Upper lobe of right lung (tissue), 1 donor: ENCODE data around the gene PCSK5. TPM values are rescaled to one million over a fixed set of nuclear protein-coding genes. Genes with fewer than 3 reads are reported as not detected.
A peak's percentile ranks its signal among the peaks of the same experiment; 100 is the strongest.

ENCODE experiments used
- ATAC-seq: fragments of 200-7000 bp; cut with Tn5 transposase; one replicate; pipeline ENCODE4 v1.9.1; 2020; ENCODE audit warnings: mild to moderate bottlenecking, moderate library complexity
- DNase-seq: peaks from one replicate; pipeline ENCODE4 v3.0.0-alpha.2; 2020
- H3K27ac ChIP-seq: fragments of 200-600 bp; one replicate; pipeline ENCODE4 v1.8.0; 2022
- H3K27me3 ChIP-seq: fragments of 200-600 bp; one replicate; pipeline ENCODE4 v1.8.0; 2022; ENCODE audit warnings: mild to moderate bottlenecking
- H3K36me3 ChIP-seq: fragments of 200-600 bp; one replicate; pipeline ENCODE4 v1.8.0; 2022
- H3K4me1 ChIP-seq: fragments of 200-600 bp; one replicate; pipeline ENCODE4 v1.8.0; 2022
- H3K4me3 ChIP-seq: fragments of 200-600 bp; one replicate; pipeline ENCODE4 v1.8.0; 2022; ENCODE audit warnings: mild to moderate bottlenecking
- H3K9me3 ChIP-seq: fragments of 200-600 bp; one replicate; pipeline ENCODE4 v1.8.0; 2022
- intact Hi-C: fragments of 100-400 bp; cut with DNase I; formaldehyde crosslinking; loops from one replicate; pipeline ENCODE4 v1.11.0; 2022
- total RNA-seq: library from RNA; stranded (reverse); fragmentation: NEBNext Ultra II Directional; extraction: Animal tissue kit (Norgen Biotek cat#: 25700); gene quantifications from one replicate; pipeline ENCODE4 v1.2.1, GENCODE V29; 2021
- TF ChIP-seq, protein P1 (sequence below): fragments of 200-600 bp; IDR thresholded peaks from one replicate; pipeline ENCODE4 v1.8.0; 2022; ENCODE audit warnings: antibody characterized with exemption
- donor health status: DM: no; HTN: yes; CAD: no; lungs with severe emphysema.

The PCSK5 gene
- total RNA-seq, 1 donor from 2014 or later, result 18.1 TPM

- no peak for ATAC-seq
- TF ChIP-seq, protein P1, sequence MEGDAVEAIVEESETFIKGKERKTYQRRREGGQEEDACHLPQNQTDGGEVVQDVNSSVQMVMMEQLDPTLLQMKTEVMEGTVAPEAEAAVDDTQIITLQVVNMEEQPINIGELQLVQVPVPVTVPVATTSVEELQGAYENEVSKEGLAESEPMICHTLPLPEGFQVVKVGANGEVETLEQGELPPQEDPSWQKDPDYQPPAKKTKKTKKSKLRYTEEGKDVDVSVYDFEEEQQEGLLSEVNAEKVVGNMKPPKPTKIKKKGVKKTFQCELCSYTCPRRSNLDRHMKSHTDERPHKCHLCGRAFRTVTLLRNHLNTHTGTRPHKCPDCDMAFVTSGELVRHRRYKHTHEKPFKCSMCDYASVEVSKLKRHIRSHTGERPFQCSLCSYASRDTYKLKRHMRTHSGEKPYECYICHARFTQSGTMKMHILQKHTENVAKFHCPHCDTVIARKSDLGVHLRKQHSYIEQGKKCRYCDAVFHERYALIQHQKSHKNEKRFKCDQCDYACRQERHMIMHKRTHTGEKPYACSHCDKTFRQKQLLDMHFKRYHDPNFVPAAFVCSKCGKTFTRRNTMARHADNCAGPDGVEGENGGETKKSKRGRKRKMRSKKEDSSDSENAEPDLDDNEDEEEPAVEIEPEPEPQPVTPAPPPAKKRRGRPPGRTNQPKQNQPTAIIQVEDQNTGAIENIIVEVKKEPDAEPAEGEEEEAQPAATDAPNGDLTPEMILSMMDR, result no peak
Observed at GRCh38 chr9:76177931-76178330, 287.5 kb downstream of the PCSK5 start.

GRCh38 chr9:76180541-76180940 lies 290.1 kb downstream of the PCSK5 start:
- no peak overlapping the region for H3K27ac ChIP-seq
- TF ChIP-seq, protein P1, result no peak
- H3K36me3 ChIP-seq, result peaks cover 7% of the 10 kb centered on the region
- intact Hi-C loops, result no loop called here
- H3K9me3 ChIP-seq, result no peaks in the 10 kb centered on the region
- no peak overlapping the region for H3K4me3 ChIP-seq
- H3K4me1 ChIP-seq, result peaks cover 5% of the 10 kb centered on the region
- peak; percentile 63 for ATAC-seq
- DNase-seq, result no peak
- H3K27me3 ChIP-seq, result no peaks in the 10 kb centered on the region

More at GRCh38 chr9:76177931-76178330, 287.5 kb downstream of the PCSK5 start:
- intact Hi-C loops, result no loop called here
- Histone ChIP-seq H3K4me1 (peaks cover 5% of the 10 kb centered on the region), H3K9me3 (no peaks in the 10 kb centered on the region), H3K27me3 (no peaks in the 10 kb centered on the region), H3K36me3 (peaks cover 7% of the 10 kb centered on the region), H3K4me3 (no peak overlapping the region), H3K27ac (no peak overlapping the region)
- DNase-seq, result no peak

DNA sequence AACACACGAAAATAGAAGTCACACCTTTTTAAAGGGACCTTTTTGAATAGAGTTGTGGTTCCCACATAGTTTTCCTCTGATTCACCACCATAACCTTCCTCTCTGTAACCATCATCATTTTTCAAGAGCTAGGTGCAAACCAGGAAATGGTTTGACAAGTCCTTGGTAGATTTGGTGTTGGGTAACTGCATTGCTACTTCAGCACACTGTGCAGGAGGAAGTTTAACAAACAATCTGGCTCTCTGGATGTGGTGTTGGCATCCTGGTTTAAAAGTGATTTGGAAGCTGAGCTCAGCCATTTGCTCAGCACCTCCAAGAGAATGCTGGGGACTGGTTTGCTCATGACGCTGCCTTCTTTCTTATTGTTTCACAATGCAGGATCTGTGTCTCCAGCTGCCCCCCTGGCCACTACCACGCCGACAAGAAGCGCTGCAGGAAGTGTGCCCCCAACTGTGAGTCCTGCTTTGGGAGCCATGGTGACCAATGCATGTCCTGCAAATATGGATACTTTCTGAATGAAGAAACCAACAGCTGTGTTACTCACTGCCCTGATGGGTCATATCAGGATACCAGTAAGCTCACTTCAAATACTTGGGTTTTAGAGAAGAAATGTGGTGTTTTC lies 290.7 kb downstream of the PCSK5 start:
- Histone ChIP-seq H3K27ac (peak overlapping the region; percentile 43), H3K4me1 (peaks cover 5% of the 10 kb centered on the region), H3K36me3 (peaks cover 7% of the 10 kb centered on the region), H3K4me3 (no peak overlapping the region), H3K27me3 (no peaks in the 10 kb centered on the region), H3K9me3 (no peaks in the 10 kb centered on the region)
- intact Hi-C loops, result no loop called here
- ATAC-seq (peak; percentile 93), DNase-seq (no peak)
- TF ChIP-seq, protein P1, result no peak

DNA sequence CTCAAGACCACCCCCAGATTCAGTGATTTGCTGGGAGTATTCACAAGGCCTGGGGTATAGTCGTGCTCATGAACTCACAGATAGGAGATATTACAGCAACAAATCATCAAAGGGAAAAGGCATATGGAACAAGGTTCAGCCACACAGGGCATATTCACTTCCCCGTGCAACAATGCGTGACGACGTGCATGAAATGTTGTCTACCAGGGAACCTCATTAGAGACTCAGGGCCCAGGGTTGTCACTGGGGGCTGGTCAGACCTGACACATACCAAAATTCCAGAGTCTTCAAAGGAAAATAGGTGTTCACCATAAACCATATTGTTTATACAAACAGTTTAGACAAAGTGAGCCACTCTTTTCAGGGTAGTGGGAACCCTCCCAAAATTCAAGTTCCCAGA lies 291.3 kb downstream of the PCSK5 start:
- H3K27ac ChIP-seq, result no peak overlapping the region
- H3K27me3 ChIP-seq, result no peaks in the 10 kb centered on the region
- peaks cover 7% of the 10 kb centered on the region for H3K36me3 ChIP-seq
- ATAC-seq (no peak), DNase-seq (no peak)
- intact Hi-C loops, result no loop called here
- H3K9me3 ChIP-seq, result no peaks in the 10 kb centered on the region
- H3K4me1 ChIP-seq, result peaks cover 5% of the 10 kb centered on the region
- no peak overlapping the region for H3K4me3 ChIP-seq
- TF ChIP-seq, protein P1, result no peak

- intact Hi-C loops, result no loop called here
- ATAC-seq, result no peak
Observed at GRCh38 chr9:76185432-76185831, 295.0 kb downstream of the PCSK5 start.

More at GRCh38 chr9:76185432-76185831, 295.0 kb downstream of the PCSK5 start:
- H3K4me3 ChIP-seq, result no peak overlapping the region
- no peaks in the 10 kb centered on the region for H3K27me3 ChIP-seq
- TF ChIP-seq, protein P1, result no peak
- H3K27ac ChIP-seq, result no peak overlapping the region
- peaks cover 28% of the 10 kb centered on the region for H3K36me3 ChIP-seq
- no peaks in the 10 kb centered on the region for H3K9me3 ChIP-seq
- no peak for DNase-seq
- peaks cover 2% of the 10 kb centered on the region for H3K4me1 ChIP-seq
